ENCODE data around the gene ANKRD6. TPM values are rescaled to one million over a fixed set of nuclear protein-coding genes. Genes with fewer than 3 reads are reported as not detected.

ANKRD6 gene
- total RNA-seq, 1 experiment from 2014 or later, result 5.6 TPM

DNA sequence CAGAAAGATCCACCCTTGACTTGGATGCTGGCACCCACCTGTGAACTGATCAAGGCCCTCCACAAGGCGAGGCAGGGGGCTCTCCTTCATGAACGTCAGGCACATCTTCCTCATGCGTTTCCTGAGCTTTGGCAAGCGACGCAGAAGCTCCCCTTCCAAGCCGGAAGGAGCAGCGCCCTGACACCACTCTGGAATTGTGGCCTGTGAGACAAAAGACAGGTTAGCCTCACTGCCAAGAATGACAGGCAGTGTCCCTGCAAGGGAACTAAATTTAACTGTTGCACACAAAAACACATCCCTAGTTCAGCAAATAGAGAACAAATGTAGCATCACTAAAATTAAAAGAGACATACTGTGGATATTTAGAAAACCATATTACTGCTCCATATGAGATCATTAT, 247.6 kb downstream of the ANKRD6 start:
- no peaks in the 10 kb centered on the region for H3K79me2 ChIP-seq (ENCODE audit: insufficient read depth, low read length)
- H2BK5ac ChIP-seq (ENCODE audit: insufficient read length, low read length), result no peak overlapping the region
- no peak overlapping the region for H2BK120ac ChIP-seq (ENCODE audit: low read depth, low read length, poor library complexity, severe bottlenecking)
- no peak overlapping the region for H3K23ac ChIP-seq (ENCODE audit: insufficient read length, low read depth, low read length)
- H3K14ac ChIP-seq (ENCODE audit: insufficient read depth, low read length), result no peak overlapping the region
- no peaks in the 10 kb centered on the region for H3K23me2 ChIP-seq (ENCODE audit: insufficient read length, low read depth, low read length, poor library complexity, severe bottlenecking)
- H3K27ac ChIP-seq (ENCODE audit: insufficient read length, low read depth, low read length), result no peak overlapping the region
- H2AK5ac ChIP-seq (ENCODE audit: insufficient read length, low read length), result no peak overlapping the region
- H3K27me3 ChIP-seq (ENCODE audit: insufficient read depth, low read length), result no peaks in the 10 kb centered on the region
- no peak overlapping the region for H3K9ac ChIP-seq (ENCODE audit: extremely low read depth, insufficient read length, low read length)
- Mint-ChIP-seq H3K4me3 (no peak overlapping the region), H3K27ac (peak overlapping the region; percentile 68 to 98 (median 73); a peak in 6 of 7 replicates), H3K27me3 (ENCODE audit: low read depth) (no peaks in the 10 kb centered on the region), H3K9me3 (no peaks in the 10 kb centered on the region), H3K4me1 (peaks cover 35 to 36% of the 10 kb centered on the region in 2 experiments), H3K36me3 (ENCODE audit: insufficient read depth in 1 of 3, low read depth in 3 of 3) (peaks cover 75 to 93% (median 78%) of the 10 kb centered on the region in 3 experiments)
- peaks cover 13% of the 10 kb centered on the region for H3K4me1 ChIP-seq (ENCODE audit: insufficient read depth, low read length)
- H4K8ac ChIP-seq (replicated peaks; ENCODE audit: insufficient read length, low read depth, low read length), result no peak overlapping the region
- H3K18ac ChIP-seq (ENCODE audit: insufficient read length, low read depth, low read length), result no peak overlapping the region
- H3K79me1 ChIP-seq (ENCODE audit: insufficient read depth, low read depth, low read length, poor library complexity, severe bottlenecking), result no peaks in the 10 kb centered on the region
- H4K91ac ChIP-seq (ENCODE audit: insufficient read length, low read depth, low read length), result no peak overlapping the region
- H3K9me3 ChIP-seq (ENCODE audit: control insufficient read depth, low read depth, low read length), result no peaks in the 10 kb centered on the region
- no peak overlapping the region for H2BK12ac ChIP-seq (ENCODE audit: insufficient read length, low read depth, low read length)
- H3K4me2 ChIP-seq (ENCODE audit: insufficient read depth, insufficient read length, low read length), result no peak overlapping the region
- H3K4ac ChIP-seq (ENCODE audit: low read depth, low read length), result no peak overlapping the region
- DNase-seq, result no peak
- no peak overlapping the region for H3T11ph ChIP-seq (ENCODE audit: low read length)
- H2BK20ac ChIP-seq (ENCODE audit: low read depth, low read length, poor library complexity, severe bottlenecking), result no peak overlapping the region
- no peaks in the 10 kb centered on the region for H4K20me1 ChIP-seq (ENCODE audit: control insufficient read depth, insufficient read depth, insufficient read length)
- no peak overlapping the region for H3K56ac ChIP-seq (ENCODE audit: insufficient read length, low read depth, low read length)
- TF ChIP-seq, protein P1, sequence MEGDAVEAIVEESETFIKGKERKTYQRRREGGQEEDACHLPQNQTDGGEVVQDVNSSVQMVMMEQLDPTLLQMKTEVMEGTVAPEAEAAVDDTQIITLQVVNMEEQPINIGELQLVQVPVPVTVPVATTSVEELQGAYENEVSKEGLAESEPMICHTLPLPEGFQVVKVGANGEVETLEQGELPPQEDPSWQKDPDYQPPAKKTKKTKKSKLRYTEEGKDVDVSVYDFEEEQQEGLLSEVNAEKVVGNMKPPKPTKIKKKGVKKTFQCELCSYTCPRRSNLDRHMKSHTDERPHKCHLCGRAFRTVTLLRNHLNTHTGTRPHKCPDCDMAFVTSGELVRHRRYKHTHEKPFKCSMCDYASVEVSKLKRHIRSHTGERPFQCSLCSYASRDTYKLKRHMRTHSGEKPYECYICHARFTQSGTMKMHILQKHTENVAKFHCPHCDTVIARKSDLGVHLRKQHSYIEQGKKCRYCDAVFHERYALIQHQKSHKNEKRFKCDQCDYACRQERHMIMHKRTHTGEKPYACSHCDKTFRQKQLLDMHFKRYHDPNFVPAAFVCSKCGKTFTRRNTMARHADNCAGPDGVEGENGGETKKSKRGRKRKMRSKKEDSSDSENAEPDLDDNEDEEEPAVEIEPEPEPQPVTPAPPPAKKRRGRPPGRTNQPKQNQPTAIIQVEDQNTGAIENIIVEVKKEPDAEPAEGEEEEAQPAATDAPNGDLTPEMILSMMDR (conservative IDR thresholded peaks at IDR 0.05), result no peak
- H4K5ac ChIP-seq (ENCODE audit: insufficient read length, low read depth, low read length), result no peak overlapping the region
- H2BK15ac ChIP-seq (ENCODE audit: low read depth, low read length), result no peak overlapping the region
- H2AFZ ChIP-seq (ENCODE audit: low read length), result no peak overlapping the region
- no CpG with 5 or more reads among the region's 7 CpGs for WGBS (ENCODE audit: extremely low coverage, insufficient read length, low lambda C conversion rate)
